Measurements from ENCODE around the gene SCRT2.

SCRT2 gene

GRCh38 chr20:664151-664550 lies 11.5 kb downstream of the SCRT2 start:
- no peaks in the 10 kb centered on the region for H3K4me1 ChIP-seq (ENCODE audit: control insufficient read depth in 1 of 2, insufficient read depth in 2 of 2, low read length in 2 of 2)
- no peak overlapping the region for H3K4me3 ChIP-seq (ENCODE audit: low read depth in 1 of 2, low read length in 2 of 2)
- no peak overlapping the region for H3K9ac ChIP-seq (ENCODE audit: low read depth in 1 of 2, low read length in 2 of 2)
- peaks cover 50 to 63% of the 10 kb centered on the region in 2 donors for H3K27me3 ChIP-seq (ENCODE audit: control insufficient read depth in 1 of 2, insufficient read depth in 2 of 2, low read length in 2 of 2)
- no peaks in the 10 kb centered on the region for H3K9me3 ChIP-seq (ENCODE audit: control insufficient read depth in 1 of 2, low read length in 2 of 2)
- H3K36me3 ChIP-seq (ENCODE audit: control insufficient read depth in 1 of 2, insufficient read depth in 2 of 2, low read length in 2 of 2) = no peaks in the 10 kb centered on the region
- H3K27ac ChIP-seq (ENCODE audit: low read depth, low read length) = no peak overlapping the region

- H3K36me3 ChIP-seq (ENCODE audit: control insufficient read depth in 1 of 2, insufficient read depth in 2 of 2, low read length in 2 of 2) = no peaks in the 10 kb centered on the region
- no peak overlapping the region for H3K27ac ChIP-seq (ENCODE audit: low read depth, low read length)
- H3K9ac ChIP-seq (ENCODE audit: low read depth in 1 of 2, low read length in 2 of 2) = no peak overlapping the region
- peaks cover 54 to 63% of the 10 kb centered on the region in 2 donors for H3K27me3 ChIP-seq (ENCODE audit: control insufficient read depth in 1 of 2, insufficient read depth in 2 of 2, low read length in 2 of 2)
- H3K4me3 ChIP-seq (ENCODE audit: low read depth in 1 of 2, low read length in 2 of 2) = no peak overlapping the region
- H3K9me3 ChIP-seq (ENCODE audit: control insufficient read depth in 1 of 2, low read length in 2 of 2) = no peaks in the 10 kb centered on the region
- peaks cover 0 to under 1% of the 10 kb centered on the region in 2 donors for H3K4me1 ChIP-seq (ENCODE audit: control insufficient read depth in 1 of 2, insufficient read depth in 2 of 2, low read length in 2 of 2)
Observed at GRCh38 chr20:663315-664090, 12.1 kb downstream of the SCRT2 start.

GRCh38 chr20:662277-663192 lies 13.1 kb downstream of the SCRT2 start:
- Histone ChIP-seq H3K4me3 (ENCODE audit: low read depth in 1 of 2, low read length in 2 of 2) (no peak overlapping the region), H3K9me3 (ENCODE audit: control insufficient read depth in 1 of 2, low read length in 2 of 2) (no peaks in the 10 kb centered on the region), H3K36me3 (ENCODE audit: control insufficient read depth in 1 of 2, insufficient read depth in 2 of 2, low read length in 2 of 2) (no peaks in the 10 kb centered on the region), H3K4me1 (ENCODE audit: control insufficient read depth in 1 of 2, insufficient read depth in 2 of 2, low read length in 2 of 2) (peaks cover 0 to 3% of the 10 kb centered on the region in 2 donors), H3K27ac (ENCODE audit: low read depth, low read length) (no peak overlapping the region), H3K27me3 (ENCODE audit: control insufficient read depth in 1 of 2, insufficient read depth in 2 of 2, low read length in 2 of 2) (peaks cover 59 to 63% of the 10 kb centered on the region in 2 donors), H3K9ac (ENCODE audit: low read depth in 1 of 2, low read length in 2 of 2) (no peak overlapping the region)

- H3K9ac ChIP-seq (ENCODE audit: low read depth in 1 of 2, low read length in 2 of 2) = no peak overlapping the region
- H3K4me1 ChIP-seq (ENCODE audit: control insufficient read depth in 1 of 2, insufficient read depth in 2 of 2, low read length in 2 of 2) = peaks cover 0 to 3% of the 10 kb centered on the region in 2 donors
- H3K4me3 ChIP-seq (ENCODE audit: low read depth in 1 of 2, low read length in 2 of 2) = no peak overlapping the region
- no peaks in the 10 kb centered on the region for H3K36me3 ChIP-seq (ENCODE audit: control insufficient read depth in 1 of 2, insufficient read depth in 2 of 2, low read length in 2 of 2)
- H3K9me3 ChIP-seq (ENCODE audit: control insufficient read depth in 1 of 2, low read length in 2 of 2) = no peaks in the 10 kb centered on the region
- peaks cover 59 to 60% of the 10 kb centered on the region in 2 donors for H3K27me3 ChIP-seq (ENCODE audit: control insufficient read depth in 1 of 2, insufficient read depth in 2 of 2, low read length in 2 of 2)
- no peak overlapping the region for H3K27ac ChIP-seq (ENCODE audit: low read depth, low read length)
Observed at GRCh38 chr20:661474-662270, 13.9 kb downstream of the SCRT2 start.

GRCh38 chr20:658731-659291 lies 16.8 kb downstream of the SCRT2 start:
- Histone ChIP-seq H3K36me3 (ENCODE audit: control insufficient read depth in 1 of 2, insufficient read depth in 2 of 2, low read length in 2 of 2) (no peaks in the 10 kb centered on the region), H3K4me1 (ENCODE audit: control insufficient read depth in 1 of 2, insufficient read depth in 2 of 2, low read length in 2 of 2) (peaks cover 6 to 7% of the 10 kb centered on the region in 2 donors), H3K9ac (ENCODE audit: low read depth in 1 of 2, low read length in 2 of 2) (no peak overlapping the region), H3K27ac (ENCODE audit: low read depth, low read length) (no peak overlapping the region), H3K9me3 (ENCODE audit: control insufficient read depth in 1 of 2, low read length in 2 of 2) (no peaks in the 10 kb centered on the region), H3K4me3 (ENCODE audit: low read depth in 1 of 2, low read length in 2 of 2) (no peak overlapping the region), H3K27me3 (ENCODE audit: control insufficient read depth in 1 of 2, insufficient read depth in 2 of 2, low read length in 2 of 2) (peaks cover 36 to 41% of the 10 kb centered on the region in 2 donors)

- no peaks in the 10 kb centered on the region for H3K9me3 ChIP-seq (ENCODE audit: control insufficient read depth in 1 of 2, low read length in 2 of 2)
Observed at GRCh38 chr20:658202-658601, 17.4 kb downstream of the SCRT2 start.

GRCh38 chr20:655726-656624 lies 19.6 kb downstream of the SCRT2 start:
- Histone ChIP-seq H3K27me3 (ENCODE audit: control insufficient read depth in 1 of 2, insufficient read depth in 2 of 2, low read length in 2 of 2) (peaks cover 13 to 20% of the 10 kb centered on the region in 2 donors), H3K9me3 (ENCODE audit: control insufficient read depth in 1 of 2, low read length in 2 of 2) (no peaks in the 10 kb centered on the region), H3K36me3 (ENCODE audit: control insufficient read depth in 1 of 2, insufficient read depth in 2 of 2, low read length in 2 of 2) (peaks cover 0 to under 1% of the 10 kb centered on the region in 2 donors), H3K4me3 (ENCODE audit: low read depth in 1 of 2, low read length in 2 of 2) (no peak overlapping the region), H3K9ac (ENCODE audit: low read depth in 1 of 2, low read length in 2 of 2) (no peak overlapping the region), H3K27ac (ENCODE audit: low read depth, low read length) (no peak overlapping the region), H3K4me1 (ENCODE audit: control insufficient read depth in 1 of 2, insufficient read depth in 2 of 2, low read length in 2 of 2) (peaks cover 14 to 23% of the 10 kb centered on the region in 2 donors)

More at GRCh38 chr20:658202-658601, 17.4 kb downstream of the SCRT2 start:
- H3K36me3 ChIP-seq (ENCODE audit: control insufficient read depth in 1 of 2, insufficient read depth in 2 of 2, low read length in 2 of 2) = no peaks in the 10 kb centered on the region
- H3K4me1 ChIP-seq (ENCODE audit: control insufficient read depth in 1 of 2, insufficient read depth in 2 of 2, low read length in 2 of 2) = peaks cover 9 to 11% of the 10 kb centered on the region in 2 donors
- peaks cover 30 to 36% of the 10 kb centered on the region in 2 donors for H3K27me3 ChIP-seq (ENCODE audit: control insufficient read depth in 1 of 2, insufficient read depth in 2 of 2, low read length in 2 of 2)
- H3K9ac ChIP-seq (ENCODE audit: low read depth in 1 of 2, low read length in 2 of 2) = no peak overlapping the region
- H3K27ac ChIP-seq (ENCODE audit: low read depth, low read length) = no peak overlapping the region
- no peak overlapping the region for H3K4me3 ChIP-seq (ENCODE audit: low read depth in 1 of 2, low read length in 2 of 2)

- peaks cover 8 to 12% of the 10 kb centered on the region in 2 donors for H3K27me3 ChIP-seq (ENCODE audit: control insufficient read depth in 1 of 2, insufficient read depth in 2 of 2, low read length in 2 of 2)
- H3K4me1 ChIP-seq (ENCODE audit: control insufficient read depth in 1 of 2, insufficient read depth in 2 of 2, low read length in 2 of 2) = peaks cover 14 to 23% of the 10 kb centered on the region in 2 donors
- H3K4me3 ChIP-seq (ENCODE audit: low read depth in 1 of 2, low read length in 2 of 2) = no peak overlapping the region
- H3K27ac ChIP-seq (ENCODE audit: low read depth, low read length) = no peak overlapping the region
- H3K9ac ChIP-seq (ENCODE audit: low read depth in 1 of 2, low read length in 2 of 2) = peak overlapping the region in 1 of 2 donors; percentile 50
- H3K36me3 ChIP-seq (ENCODE audit: control insufficient read depth in 1 of 2, insufficient read depth in 2 of 2, low read length in 2 of 2) = peaks cover 0 to 16% of the 10 kb centered on the region in 2 donors
- H3K9me3 ChIP-seq (ENCODE audit: control insufficient read depth in 1 of 2, low read length in 2 of 2) = no peaks in the 10 kb centered on the region
Observed at GRCh38 chr20:654417-654750, 21.2 kb downstream of the SCRT2 start.
